ENCODE measurements around the gene CRAT. TPM values are rescaled to one million over a fixed set of nuclear protein-coding genes. Genes with fewer than 3 reads are reported as not detected.

CRAT gene
- total RNA-seq, result 49.8 and 54.1 TPM in 2 replicates

DNA sequence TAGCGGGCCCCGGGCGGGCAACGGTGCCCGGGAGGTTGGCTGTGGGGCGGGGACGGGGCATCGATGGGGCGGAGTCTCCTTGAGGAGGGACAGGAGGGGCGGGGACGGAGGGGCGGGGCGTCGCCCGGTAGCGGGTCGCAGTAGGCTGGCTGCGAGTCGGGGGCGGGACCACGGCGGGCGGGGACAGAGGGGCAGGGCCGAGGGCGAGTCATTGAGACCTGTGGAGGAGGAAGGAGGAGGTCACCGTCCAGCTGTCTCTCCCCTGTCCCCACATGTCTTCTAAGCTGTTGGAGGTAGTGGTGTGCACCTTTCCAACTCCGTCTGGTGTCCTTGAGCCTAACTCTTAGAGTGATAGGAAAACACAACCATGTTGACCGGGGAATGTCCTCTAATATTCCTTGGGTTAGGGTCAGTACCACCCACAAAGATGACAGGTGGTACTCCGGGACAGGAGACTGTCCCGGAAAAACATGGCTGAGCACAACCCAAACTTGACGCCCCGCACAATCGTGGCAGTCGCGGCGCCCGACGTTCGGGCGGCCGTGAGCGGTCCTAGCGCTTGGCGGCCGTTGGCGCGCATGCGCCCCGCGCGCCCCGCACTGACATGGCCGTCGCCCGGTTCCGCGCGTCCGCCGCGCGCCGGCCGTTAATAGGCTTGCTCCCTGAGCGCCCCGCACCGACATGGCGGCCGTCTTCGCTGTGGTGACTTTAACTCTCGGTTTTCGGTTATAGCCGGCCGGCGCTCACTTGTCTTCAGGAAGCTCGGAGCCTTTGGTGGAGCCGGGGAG lies at the start of gene CRAT, which contains the start of gene PTPA:
CRAT (minus strand) TSS at position 54 of the 788 bp plus-strand sequence. CDS start 284 bp downstream, outside the sequence.
PTPA (plus strand) TSS at position 676 of the 788 bp plus-strand sequence. CDS start 186 bp downstream, outside the sequence.

DNA sequence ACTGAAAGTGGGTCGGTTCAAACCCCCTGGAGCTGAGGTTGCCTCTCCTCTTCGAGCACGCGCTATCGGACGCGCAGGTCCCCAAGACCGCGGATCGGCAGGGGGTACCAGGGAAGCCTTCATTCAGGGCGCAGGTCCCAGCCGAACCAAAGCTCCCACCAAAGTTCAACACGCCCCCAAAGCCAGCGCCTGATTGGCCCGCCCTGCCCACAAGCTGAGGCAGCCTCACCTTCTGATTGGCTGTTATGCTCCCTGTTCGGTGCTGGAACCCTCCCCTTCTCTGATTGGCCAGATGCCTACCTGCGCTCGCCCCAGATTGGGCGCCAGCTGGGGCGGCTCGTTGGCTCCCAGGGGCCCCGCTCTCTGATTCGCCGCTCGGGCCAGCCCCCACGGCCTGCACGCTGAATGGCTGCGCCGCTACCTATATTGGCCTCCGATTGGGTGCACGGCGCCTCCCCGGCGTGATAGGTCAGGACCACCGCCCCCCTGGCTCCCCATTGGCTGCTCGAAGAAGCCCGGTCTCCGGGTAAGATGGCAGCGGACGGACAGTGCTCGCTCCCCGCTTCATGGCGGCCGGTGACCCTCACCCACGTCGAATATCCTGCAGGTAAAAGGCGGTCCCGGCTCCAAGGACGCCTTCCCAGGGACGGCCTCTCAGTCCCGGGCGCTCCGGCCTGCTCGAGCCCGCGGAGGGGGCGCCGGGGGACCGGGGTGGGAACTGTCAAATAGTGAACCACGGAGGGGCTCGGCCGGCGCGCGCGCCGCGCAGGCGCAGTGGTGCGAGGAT lies 29.8 kb downstream of the CRAT start, which contains the start of gene DOLPP1:
DOLPP1 (plus strand) TSS at position 511 of the 787 bp plus-strand sequence; CDS start at position 532, 21 bp downstream.

Other genes with a start within 250 kb of the CRAT start
- gene KYAT1, start 228.8 kb downstream of the CRAT start, total RNA-seq, result 2.9 and 5.2 TPM in 2 replicates
- 41.9 and 45.4 TPM in 2 replicates for gene LRRC8A, start 228.7 kb downstream of the CRAT start, total RNA-seq
- gene PHYHD1, start 189.8 kb downstream of the CRAT start, total RNA-seq, result 16.2 and 22.2 TPM in 2 replicates
- gene DOLK, start 163.2 kb downstream of the CRAT start, total RNA-seq, result 28.3 and 29.3 TPM in 2 replicates
- 26.5 and 33.2 TPM in 2 replicates for gene NUP188, start 163.1 kb downstream of the CRAT start, total RNA-seq
- 32.7 and 36.5 TPM in 2 replicates for gene SH3GLB2, start 82.5 kb downstream of the CRAT start, total RNA-seq
- 16.6 and 31.9 TPM in 2 replicates for gene MIGA2, start 74.2 kb downstream of the CRAT start, total RNA-seq
- 10.3 and 11.2 TPM in 2 replicates for gene DOLPP1, start 29.7 kb downstream of the CRAT start, total RNA-seq
- gene PTPA, start 622 bp upstream of the CRAT start, total RNA-seq, result 141 and 146 TPM in 2 replicates
- 55.6 and 58.3 TPM in 2 replicates for gene IER5L, start 67.5 kb upstream of the CRAT start, total RNA-seq

Measured in cardiac atrium fibroblast (primary cell).